ENCODE measurements around the gene POU3F2. TPM values are rescaled to one million over a fixed set of nuclear protein-coding genes. Genes with fewer than 3 reads are reported as not detected.

The POU3F2 gene
- polyA plus RNA-seq, 2 of the 4 experiments (the other 2 are of a cell fraction) = not detected

- ATAC-seq (no peak), DNase-seq (ENCODE audit: low read depth in 1 of 2, low spot score in 1 of 2) (no peak), FAIRE-seq (no peak)
- Histone ChIP-seq H3K9me3 (no peaks in the 10 kb centered on the region), H3K4me2 (no peak overlapping the region), H3K27ac (no peak overlapping the region), H3K4me1 (peaks cover 5% of the 10 kb centered on the region; the same call in 1 of the 3 replicates), H3K4me3 (no peak overlapping the region)
- ChIA-PET POLR2A (no interaction called here), CTCF (no interaction called here)
- WGBS (ENCODE audit: missing lambda C conversion rate) = 74% methylated on average over 11 of the region's 11 CpGs
- TF ChIP-seq, protein P1, sequence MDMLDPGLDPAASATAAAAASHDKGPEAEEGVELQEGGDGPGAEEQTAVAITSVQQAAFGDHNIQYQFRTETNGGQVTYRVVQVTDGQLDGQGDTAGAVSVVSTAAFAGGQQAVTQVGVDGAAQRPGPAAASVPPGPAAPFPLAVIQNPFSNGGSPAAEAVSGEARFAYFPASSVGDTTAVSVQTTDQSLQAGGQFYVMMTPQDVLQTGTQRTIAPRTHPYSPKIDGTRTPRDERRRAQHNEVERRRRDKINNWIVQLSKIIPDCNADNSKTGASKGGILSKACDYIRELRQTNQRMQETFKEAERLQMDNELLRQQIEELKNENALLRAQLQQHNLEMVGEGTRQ (IDR thresholded peaks at IDR 0.05) = no peak
- no peak for TF ChIP-seq ATOH8 (CRISPR knock-in tag; IDR thresholded peaks at IDR 0.05; ENCODE audit: low read depth)
- TF ChIP-seq HOXB5 (CRISPR knock-in tag; IDR thresholded peaks at IDR 0.05) = no peak
- no peak for TF ChIP-seq ESRRA (IDR thresholded peaks at IDR 0.05; ENCODE audit: borderline replicate concordance, low read length)
- TF ChIP-seq, protein P2, sequence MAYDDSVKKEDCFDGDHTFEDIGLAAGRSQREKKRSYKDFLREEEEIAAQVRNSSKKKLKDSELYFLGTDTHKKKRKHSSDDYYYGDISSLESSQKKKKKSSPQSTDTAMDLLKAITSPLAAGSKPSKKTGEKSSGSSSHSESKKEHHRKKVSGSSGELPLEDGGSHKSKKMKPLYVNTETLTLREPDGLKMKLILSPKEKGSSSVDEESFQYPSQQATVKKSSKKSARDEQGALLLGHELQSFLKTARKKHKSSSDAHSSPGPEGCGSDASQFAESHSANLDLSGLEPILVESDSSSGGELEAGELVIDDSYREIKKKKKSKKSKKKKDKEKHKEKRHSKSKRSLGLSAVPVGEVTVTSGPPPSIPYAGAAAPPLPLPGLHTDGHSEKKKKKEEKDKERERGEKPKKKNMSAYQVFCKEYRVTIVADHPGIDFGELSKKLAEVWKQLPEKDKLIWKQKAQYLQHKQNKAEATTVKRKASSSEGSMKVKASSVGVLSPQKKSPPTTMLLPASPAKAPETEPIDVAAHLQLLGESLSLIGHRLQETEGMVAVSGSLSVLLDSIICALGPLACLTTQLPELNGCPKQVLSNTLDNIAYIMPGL (CRISPR knock-in tag; IDR thresholded peaks at IDR 0.05; ENCODE audit: borderline replicate concordance) = no peak
- TF ChIP-seq MAZ (IDR thresholded peaks at IDR 0.05; ENCODE audit: borderline replicate concordance, low read depth, low read length) = no peak
- no peak for TF ChIP-seq HES2 (IDR thresholded peaks at IDR 0.05)
- no peak for TF ChIP-seq RFX5 (IDR thresholded peaks at IDR 0.05)
- no peak for TF ChIP-seq REST (IDR thresholded peaks at IDR 0.05)
- TF ChIP-seq EHF (CRISPR knock-in tag; IDR thresholded peaks at IDR 0.05) = no peak
- no peak for TF ChIP-seq JUN (IDR thresholded peaks at IDR 0.05)
- TF ChIP-seq RARB (CRISPR knock-in tag; IDR thresholded peaks at IDR 0.05) = no peak
- TF ChIP-seq CBX8 (IDR thresholded peaks at IDR 0.05) = no peak
- TF ChIP-seq, protein P3, sequence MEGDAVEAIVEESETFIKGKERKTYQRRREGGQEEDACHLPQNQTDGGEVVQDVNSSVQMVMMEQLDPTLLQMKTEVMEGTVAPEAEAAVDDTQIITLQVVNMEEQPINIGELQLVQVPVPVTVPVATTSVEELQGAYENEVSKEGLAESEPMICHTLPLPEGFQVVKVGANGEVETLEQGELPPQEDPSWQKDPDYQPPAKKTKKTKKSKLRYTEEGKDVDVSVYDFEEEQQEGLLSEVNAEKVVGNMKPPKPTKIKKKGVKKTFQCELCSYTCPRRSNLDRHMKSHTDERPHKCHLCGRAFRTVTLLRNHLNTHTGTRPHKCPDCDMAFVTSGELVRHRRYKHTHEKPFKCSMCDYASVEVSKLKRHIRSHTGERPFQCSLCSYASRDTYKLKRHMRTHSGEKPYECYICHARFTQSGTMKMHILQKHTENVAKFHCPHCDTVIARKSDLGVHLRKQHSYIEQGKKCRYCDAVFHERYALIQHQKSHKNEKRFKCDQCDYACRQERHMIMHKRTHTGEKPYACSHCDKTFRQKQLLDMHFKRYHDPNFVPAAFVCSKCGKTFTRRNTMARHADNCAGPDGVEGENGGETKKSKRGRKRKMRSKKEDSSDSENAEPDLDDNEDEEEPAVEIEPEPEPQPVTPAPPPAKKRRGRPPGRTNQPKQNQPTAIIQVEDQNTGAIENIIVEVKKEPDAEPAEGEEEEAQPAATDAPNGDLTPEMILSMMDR (IDR thresholded peaks at IDR 0.05) = no peak
These were observed 13.0 kb downstream of the POU3F2 start for GRCh38 chr6:98847416-98847778.

DNA sequence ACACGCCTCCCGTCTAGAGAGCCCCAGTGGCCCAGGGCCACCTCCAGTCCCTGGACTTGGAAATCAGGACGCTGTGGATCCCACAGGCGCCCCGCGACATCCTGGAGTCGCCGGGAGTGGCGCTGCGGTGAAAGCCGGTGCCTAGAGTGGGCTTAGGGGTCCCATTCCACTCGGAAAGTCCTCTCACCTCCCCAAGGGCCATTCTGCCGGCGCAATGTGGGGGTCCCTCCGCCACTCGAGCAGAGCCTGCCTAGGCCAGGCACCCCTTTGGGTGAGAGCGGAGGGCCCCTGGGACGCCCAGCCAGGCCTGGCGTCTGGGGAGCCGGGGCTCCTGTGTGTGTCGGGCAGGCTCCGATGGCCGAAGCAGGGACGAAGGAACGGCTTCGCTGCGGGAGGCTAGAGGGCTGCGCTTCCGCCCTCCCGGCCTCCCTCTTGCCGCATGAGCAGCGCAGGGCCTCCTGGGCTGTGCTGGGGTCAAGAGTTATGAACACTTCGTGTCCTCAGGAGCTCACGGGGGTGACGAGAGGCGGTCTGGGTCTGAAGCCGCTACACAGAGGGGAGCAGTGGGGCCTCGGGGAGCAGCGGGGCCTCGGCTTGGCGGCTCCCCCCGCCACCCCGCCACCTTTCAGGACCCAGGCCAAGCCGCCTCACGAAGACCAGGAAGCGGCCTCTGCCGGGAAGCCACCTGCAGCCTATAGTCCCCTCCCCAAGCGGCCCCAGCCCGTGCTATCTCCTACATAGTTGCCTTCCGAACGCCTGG, 13.6 kb downstream of the POU3F2 start:
- Histone ChIP-seq H3K9me3 (no peaks in the 10 kb centered on the region), H3K4me1 (peaks cover 5% of the 10 kb centered on the region; the same call in 1 of the 3 replicates), H3K27ac (no peak overlapping the region), H3K4me3 (no peak overlapping the region), H3K4me2 (no peak overlapping the region)
- 86% methylated on average over 32 of the region's 51 CpGs for WGBS (ENCODE audit: missing lambda C conversion rate)
- POLR2A ChIA-PET = no interaction called here
- no peak for DNase-seq (ENCODE audit: low read depth in 1 of 2, low spot score in 1 of 2)
- CTCF ChIA-PET = no interaction called here
- no peak for FAIRE-seq
- no peak for ATAC-seq
- TF ChIP-seq ESRRA (IDR thresholded peaks at IDR 0.05; ENCODE audit: borderline replicate concordance, low read length) (no peak), RNF2 (IDR thresholded peaks at IDR 0.05; ENCODE audit: borderline replicate concordance, low read depth) (no peak), HOXB13 (CRISPR knock-in tag; IDR thresholded peaks at IDR 0.05; ENCODE audit: low read depth) (no peak), JUN (IDR thresholded peaks at IDR 0.05) (no peak), CHD4 (IDR thresholded peaks at IDR 0.05; ENCODE audit: borderline replicate concordance) (no peak), HDAC2 (IDR thresholded peaks at IDR 0.05) (no peak), EP300 (IDR thresholded peaks at IDR 0.05) (no peak), MAFK (IDR thresholded peaks at IDR 0.05; ENCODE audit: partially characterized antibody) (no peak), RARB (CRISPR knock-in tag; IDR thresholded peaks at IDR 0.05) (no peak), CBX2 (IDR thresholded peaks at IDR 0.05; ENCODE audit: borderline replicate concordance, low read depth) (no peak), HEYL (CRISPR knock-in tag; IDR thresholded peaks at IDR 0.05) (no peak)
- TF ChIP-seq, protein P4, sequence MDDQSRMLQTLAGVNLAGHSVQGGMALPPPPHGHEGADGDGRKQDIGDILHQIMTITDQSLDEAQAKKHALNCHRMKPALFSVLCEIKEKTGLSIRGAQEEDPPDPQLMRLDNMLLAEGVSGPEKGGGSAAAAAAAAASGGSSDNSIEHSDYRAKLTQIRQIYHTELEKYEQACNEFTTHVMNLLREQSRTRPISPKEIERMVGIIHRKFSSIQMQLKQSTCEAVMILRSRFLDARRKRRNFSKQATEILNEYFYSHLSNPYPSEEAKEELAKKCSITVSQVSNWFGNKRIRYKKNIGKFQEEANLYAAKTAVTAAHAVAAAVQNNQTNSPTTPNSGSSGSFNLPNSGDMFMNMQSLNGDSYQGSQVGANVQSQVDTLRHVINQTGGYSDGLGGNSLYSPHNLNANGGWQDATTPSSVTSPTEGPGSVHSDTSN (IDR thresholded peaks at IDR 0.05) = no peak
- TF ChIP-seq, protein P3 (IDR thresholded peaks at IDR 0.05) = no peak
